Inferior parietal cortex (tissue), 1 donor: ENCODE measurements around the gene RPL10.

Experiments
- DNase-seq: peaks from one replicate; pipeline ENCODE4 v3.0.0-alpha.2; 2016; ENCODE audit errors: extremely low spot score

The RPL10 gene

DNA sequence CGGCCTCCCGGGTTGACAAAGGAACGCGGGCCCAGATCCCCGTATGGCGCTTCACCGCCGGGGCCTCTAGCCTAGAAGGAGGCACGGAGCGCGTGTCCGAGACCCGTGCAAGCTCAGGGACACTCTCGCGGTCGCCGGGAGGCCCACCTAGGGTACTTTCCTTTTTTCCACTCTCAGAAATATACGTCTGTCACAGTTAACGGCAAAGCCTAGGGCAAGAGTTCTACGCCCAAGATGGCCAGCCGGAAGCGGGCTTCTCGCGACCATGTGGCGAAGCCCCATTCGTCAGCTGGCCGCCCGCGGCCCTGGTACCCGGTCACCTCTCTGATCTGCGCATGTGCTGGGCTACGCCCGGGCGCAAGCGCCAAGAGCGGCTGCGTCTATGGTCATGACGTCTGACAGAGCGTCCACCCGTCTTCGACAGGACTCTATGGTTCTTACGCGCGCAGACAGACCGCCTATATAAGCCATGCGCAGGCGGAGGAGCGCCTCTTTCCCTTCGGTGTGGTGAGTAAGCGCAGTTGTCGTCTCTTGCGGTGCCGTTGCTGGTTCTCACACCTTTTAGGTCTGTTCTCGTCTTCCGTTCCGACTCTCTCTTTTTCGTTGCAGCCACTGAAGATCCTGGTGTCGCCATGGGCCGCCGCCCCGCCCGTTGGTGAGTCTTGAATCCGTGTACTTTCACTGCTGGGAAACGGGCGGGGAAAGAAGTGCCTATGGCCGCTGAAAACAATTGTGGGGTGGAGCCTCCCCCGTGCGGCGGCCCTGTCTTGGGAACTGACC is at the start of gene RPL10:
Gene RPL10 (plus strand): TSS at position 490 of the 780 bp plus-strand sequence. CDS start 143 bp downstream, at position 633.
- peak; percentile 95 for DNase-seq

DNA sequence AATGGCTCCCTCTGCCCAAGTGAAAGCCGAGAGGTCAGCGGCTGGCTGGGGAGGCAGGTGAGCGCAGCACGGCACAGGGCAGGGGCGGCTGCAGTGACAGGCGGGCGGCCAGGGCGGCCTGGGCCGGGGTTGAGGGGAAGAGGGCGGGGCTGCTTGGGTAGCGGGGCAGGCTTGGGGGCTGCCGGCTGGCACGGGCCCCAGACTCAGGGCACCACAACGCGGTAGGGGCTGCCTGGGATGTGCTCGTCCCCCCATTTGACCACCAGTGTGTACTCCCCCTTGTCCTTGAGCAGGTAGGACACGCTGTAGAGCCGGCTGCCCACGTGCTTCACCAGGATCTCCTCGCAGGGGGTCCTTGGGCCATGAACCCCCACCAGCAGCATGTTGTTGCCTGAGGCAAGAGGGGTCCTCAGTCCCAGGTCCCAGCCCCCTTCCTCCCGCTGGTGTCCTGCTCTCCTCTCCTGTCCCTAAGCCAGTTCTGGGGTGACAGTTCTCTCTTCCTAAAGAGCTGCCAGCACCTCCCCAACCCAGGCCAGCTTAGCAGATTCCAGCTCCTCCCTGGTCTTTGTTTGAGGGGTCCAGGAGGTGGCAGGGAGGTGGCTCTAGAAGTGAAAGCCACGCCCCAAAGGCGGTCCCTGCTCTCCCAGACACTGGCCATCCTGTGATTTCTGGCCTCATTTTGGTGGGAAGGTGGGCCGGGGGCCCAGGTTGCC is 49.4 kb upstream of the RPL10 start:
- no peak for DNase-seq

DNA sequence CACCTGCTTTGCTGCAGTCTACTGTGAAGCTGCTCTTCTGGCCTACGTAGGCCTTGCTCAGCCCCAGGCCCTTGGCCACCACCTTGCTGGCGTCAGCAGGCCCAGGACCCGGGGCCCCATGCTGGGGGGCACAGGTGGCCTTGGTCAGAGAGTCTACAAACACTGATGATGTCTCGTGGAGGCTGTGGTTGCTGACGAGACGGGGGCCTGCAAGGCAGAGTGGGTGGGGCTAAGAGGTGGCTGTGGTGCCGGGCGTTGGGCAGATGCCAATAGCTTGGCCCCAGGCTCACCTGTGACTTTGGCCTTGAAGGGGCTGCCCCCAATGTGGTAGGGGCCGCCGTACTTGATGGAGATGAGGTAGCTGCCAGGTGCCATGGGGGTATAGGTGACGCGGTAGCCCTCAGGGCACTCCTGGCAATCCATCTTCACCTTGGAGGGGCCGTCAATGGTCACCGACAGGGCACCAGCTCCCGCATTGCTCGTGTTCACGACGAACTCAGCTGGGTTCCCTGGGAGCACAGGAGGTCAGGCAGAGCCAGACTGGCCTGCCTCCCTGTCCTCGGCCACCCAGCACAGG is 48.7 kb upstream of the RPL10 start:
- no peak for DNase-seq

DNA sequence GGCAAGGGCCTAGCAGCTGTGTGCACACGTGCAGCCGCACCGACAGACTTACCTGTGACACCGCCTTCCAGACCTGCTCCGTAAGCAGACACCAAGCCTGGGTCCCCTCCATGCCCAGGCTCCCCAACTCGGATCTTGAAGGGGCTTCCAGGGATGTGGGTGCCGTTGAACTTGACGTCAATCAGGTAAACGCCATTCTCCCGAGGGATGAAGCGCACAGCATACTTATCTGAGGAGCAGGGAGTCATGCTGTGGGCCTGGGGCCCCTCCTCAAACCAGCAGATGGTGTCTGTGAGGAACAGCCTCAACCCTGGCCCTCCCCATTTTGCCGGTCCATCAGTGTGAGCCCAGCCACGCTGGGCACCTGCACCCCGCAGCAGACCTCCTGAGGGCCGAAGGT is 48.2 kb upstream of the RPL10 start:
- no peak for DNase-seq

DNA sequence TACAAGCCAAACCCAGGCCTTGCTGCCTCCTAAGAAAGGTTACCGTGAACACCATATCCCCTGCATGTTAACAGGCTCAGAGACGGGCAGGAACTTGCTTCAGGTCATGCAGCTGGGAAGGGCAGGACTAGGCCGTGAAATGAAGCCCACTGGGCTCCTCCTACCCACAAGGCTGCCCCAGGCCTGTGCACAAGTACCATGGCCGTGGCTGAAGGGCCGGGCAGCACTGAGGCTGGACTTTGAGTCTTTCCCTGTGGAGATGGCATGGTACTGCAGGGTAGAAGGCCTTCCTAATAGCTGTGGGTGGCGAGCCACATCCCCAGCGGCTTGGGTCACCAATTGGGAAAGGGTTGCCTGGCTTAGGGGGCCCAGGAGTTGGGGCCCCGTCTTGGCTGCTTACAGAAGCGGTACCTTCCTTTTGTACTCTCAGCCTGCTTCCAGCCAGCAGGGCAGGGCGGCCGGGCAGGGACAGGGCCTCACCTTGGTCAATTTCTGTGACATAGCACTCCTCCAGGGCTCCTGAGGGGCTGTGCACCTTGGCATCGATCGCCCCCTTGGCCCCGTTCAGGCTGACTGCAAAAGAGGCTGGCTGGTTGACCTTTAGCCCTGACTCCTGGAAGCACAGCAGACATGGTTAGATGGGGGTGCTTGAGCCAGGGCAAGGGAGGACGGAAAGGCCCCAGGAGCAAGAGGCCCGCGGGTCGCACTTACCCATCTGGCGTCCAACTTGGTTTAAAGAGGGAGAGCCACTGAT is 47.6 kb upstream of the RPL10 start:
- DNase-seq, result no peak

DNA sequence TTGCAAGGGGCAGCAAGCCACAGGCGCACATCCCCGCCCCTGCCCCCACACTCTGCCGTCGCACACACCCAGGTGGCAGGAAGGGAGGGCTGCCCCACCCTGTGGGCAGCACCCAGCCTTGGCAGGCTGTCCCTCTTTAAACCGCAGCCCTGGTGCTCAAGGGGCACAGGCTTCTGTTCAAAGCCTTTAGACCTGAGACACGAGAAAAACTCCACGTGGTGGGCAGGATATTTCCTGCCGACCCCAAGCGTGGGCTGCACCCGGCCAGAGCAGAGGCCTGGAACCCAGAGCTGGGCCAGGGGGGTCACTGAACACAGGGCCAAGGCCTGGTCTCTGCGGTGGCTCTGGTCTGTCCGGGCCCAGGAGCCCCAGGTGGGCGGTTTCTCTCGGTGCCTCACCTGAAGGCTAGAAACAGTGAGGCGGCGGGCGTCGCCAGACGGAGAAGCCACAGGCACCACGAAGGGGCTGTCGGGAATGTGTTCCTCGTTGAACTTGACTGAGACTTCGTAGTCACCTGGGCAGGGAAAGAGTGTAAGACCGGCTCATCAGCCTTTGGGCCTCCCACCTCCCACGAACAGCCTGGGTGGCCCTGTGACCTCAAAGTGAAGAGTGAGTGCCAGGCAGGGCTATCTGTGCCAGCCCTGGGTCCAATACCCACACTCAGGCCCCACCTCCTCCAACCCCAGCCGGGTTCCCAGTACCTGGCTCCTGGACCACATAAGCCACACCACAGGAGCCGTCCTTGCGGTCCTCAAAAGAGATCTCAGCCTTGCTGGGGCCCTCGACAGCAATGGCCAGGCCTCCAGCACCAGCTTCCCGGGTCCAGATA is 46.8 kb upstream of the RPL10 start:
- DNase-seq, result no peak

DNA sequence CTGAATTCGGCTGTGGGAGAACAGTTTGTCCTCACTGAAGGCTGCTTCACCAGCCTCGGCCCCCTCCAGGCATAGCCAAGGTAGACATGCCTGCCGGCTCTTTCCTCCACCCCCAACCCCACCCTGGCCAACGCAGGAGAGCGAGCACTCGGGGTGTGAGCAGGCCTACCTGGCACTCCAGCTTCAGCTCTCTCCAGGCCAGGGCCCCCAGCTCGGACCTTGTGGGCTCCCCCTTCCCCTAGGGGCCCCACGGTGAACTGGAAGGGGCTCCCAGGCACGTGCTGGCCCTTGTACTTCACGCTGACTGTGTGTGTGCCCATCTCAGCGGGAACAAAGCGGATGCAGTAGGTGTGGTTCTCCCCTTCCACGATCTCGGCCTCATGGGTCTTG is 46.2 kb upstream of the RPL10 start:
- DNase-seq, result no peak

DNA sequence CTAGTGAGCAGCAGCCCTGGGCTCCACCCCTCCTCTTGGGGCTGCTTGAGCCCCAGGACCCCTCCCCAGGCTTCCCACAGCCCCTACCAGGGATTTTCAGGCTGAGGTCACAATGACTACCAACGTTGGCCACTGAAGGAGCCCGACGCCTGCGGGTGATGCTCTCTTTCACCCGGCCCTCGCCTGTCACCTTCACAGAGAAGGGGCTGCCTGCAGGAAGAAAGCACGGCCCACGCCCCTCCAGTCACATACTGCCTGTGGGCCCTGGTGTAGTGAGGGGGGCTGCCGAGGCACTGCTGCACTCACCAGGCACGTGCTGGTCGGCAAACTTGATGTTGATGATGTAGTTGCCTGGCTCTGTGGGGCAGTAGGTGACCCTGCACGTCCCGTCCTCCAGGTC is 45.7 kb upstream of the RPL10 start:
- no peak for DNase-seq

DNA sequence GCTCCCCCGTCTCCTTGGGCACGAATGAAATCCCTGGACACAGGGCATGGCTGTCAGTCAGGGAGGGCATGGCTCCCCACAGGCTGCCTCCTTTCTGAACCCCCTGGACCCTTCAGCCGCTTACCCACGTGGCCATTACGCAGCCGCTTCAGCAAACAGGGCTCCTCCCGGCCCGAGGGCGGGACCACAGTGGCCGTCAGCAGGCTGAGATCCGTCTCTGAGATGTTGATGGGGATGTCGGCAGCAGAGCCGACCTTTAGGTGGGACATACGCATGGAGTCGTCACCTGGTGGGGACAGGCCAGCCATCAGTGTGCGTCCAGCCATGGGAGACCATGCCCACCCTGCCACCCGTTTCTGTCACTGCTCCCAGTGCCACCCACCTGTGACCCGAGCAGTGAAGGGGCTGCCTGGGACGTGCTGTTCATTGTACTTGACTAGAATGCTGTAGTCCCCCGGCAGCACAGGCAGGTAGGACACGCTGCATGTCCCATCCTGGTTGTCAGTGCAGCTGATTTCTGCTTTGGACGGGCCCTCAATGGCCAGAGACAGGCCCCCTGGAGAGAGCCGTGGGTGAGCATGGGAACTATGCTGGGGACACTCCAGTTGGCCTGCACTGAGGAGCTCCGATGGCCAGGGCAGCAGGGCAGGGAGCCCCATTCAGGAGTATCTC is 44.9 kb upstream of the RPL10 start:
- no peak for DNase-seq

DNA sequence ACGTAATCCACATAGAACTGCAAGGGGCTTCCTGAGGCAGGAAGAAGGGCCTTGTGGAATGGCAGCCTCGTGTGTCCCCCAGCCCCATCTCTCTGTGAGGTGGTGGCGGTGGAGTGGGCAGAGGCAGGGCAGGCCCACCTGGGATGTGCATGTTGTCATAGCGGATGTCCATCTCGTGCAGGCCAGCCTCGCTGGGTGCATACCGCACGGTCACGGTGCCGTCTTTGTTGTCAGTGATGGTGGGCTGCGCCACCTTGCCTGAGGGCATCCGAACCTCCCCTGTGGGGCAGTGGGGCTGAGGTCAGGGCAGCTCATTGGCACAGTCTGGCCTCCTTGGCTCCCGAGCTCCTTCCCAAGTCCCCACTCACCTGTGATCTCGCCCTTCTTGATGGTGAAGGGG is 44.2 kb upstream of the RPL10 start:
- no peak for DNase-seq

DNA sequence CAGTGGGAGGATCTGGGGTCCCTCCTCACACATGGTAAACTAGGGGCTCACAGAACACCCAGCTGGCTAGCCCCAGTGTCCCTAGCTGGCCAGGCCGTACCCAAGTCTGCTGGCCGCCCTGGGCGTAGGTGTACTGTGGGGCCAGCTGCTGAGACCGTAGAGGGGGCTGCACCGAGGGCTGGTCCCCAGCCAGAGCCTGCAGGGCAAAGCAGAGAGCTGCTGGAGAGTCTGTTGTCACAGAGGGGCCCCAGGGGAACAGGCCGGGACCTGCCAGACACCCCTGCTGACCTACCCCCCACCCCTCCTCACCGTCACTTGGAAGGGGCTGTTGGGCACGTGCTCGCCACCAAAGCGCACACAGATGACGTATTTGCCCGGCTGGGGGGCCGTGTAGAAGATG is 43.7 kb upstream of the RPL10 start:
- DNase-seq, result no peak

DNA sequence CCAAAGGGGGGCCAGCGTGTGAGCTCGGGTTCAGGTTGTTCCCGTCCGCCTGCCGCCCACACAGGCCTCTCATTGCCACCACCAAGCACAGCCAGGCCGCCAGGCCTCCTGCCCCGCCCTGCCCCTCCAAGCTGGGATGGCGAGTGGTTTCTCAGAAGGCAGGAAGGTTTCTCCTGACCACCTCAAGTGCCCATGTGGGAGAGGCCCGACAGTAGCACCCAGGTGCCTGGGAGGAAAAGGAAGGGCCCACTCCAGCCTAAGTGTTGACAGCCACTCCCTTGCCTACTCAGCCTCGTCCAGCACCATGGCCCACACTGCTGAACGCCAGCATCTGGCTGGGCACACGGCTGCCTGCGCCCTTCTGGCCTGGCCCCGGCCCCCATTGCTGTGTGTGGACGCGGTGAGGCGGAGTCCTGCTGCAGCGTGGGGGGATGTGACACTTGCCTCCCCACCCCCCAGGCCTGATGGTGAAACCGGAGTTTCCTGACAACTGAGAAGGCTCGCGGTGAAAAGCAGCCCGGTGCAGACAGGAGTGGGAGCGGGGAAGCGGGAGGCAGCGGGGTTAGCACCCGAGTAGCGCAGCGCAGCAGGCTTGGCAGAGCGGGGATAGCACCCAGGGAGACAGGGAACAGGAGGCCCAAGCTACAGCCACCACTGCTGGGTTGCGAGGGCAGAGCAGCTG is 42.9 kb upstream of the RPL10 start:
- DNase-seq, result no peak

DNA sequence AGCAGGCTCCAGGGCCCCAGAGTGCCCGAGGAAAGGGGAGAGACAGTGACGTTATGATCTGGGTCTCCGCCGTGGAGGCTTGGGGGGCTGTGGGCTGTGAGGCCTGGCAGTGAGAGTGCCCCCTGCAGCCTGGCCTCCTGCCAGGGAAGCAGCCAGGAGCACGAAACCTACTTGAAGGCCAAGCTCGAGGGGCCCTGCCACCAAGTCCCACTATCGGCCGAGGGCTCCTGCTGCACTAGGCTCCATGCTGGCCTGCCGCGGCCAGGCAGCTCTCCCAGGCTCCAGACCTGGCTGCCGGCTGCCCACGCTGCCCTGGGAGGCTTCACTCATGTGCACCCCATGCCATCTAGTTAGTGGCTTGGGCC is 42.4 kb upstream of the RPL10 start:
- no peak for DNase-seq

DNA sequence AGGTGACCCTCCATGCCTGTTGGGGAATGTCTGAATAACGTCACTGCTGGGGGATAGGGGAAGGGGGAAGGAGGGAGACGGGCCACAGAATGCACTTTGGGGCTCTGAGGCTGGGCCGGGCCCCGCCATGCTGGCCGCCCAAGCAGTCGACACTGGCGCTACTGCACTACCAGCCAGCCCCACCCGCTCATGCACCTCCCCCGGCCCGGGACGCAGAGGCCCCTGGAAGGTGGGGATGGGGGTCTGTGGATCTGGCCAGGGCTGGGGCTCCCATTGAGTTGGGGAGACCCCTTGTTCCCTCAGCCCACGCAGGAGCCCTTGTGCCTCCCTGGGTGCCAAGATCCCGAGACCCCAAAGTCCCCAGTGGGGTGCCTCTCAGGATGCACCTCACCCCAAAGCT is 41.6 kb upstream of the RPL10 start:
- no peak for DNase-seq

DNA sequence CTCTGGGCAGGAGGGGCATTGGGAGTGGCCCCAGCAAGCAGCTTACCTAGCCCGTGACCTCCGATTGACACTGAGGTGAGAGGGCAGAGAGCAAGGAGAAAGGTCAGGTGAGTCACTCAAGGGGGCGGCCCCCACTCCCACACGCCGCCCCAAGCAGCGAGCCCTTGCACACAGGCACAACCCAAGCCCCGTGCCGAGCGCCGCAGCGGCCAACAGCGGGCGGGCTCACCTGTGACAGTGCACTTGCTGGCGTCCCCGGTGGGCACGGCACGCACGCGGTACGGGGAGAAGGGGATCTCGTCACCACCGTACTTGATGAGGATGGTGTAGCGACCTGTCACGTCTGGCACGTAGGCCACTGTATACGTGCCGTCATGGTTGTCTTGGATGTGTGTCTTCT is 41.0 kb upstream of the RPL10 start:
- DNase-seq, result no peak

DNA sequence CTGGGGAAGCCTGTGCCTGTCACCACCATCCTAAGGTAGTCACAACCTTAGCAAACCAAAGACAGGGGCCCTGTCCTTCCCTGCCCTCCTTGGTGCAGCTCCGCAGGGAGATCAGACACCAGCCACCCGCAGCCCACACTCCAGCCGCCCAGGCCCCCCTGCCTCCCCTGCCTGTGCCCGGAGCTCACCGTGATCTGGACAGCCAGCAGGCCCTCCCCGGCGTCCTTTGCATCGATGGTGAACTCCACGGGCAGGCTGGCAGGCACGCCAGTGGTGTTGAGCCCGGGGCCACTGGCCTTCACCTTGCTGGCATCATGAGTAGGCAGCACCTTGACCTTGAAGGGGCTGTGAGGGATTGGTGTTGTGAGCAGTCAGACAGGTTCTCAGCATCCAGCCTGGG is 40.2 kb upstream of the RPL10 start:
- no peak for DNase-seq

DNA sequence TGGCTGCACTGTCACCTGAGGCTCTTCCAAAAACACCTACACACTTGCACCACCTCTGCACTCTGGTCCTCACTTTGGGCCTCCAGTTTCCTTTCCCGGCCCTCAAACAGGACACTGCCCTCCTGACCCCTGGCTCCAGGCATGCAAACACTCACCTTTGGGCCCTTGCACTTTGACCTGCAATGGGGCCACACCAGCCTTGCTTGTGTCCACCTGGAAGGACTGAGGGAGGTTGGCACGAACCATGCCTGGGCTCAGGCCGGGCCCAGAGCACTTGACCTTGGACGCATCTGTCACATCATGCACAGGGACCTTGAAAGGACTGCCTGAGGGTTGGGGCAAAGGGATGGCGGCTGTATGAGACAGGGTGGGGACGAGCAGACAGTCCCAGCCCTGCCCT is 39.3 kb upstream of the RPL10 start:
- no peak for DNase-seq

DNA sequence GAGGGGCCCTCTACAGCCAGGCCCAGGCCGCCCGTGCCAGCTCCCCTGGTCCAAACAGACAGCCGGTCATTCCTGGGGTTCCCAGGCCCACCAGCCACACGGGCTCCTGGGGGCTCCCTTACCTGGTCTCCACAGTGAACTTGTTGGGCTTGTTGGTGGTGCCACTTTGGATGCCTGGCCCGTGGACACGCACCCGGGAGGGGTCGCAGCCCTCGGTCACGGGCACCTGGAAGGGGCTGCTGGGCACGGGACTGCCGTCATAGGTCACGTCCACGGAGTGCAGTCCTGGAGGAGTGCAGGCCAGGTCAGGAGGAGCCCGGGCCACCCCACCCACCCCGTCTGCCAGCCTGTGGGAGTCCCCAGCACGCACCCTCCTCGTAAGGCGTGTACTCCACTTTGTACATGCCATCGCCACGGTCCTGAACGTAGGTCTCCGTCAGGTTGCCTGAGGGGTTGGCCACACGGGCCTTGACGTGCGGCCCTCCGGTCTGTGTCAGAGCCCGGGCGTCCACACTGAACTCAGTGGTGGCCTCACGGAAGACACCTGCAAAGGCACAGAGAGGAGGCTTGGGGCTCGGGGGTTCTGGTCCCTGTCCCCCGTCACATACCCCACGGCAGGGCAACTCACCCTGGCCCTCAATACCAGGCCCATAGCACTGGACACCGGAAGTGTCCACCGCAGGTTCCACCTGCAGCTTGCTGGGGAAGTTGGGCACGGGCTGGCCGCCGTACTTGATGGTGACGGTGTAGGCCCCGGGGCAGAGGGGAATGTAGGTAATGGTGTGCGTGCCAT is 38.6 kb upstream of the RPL10 start:
- DNase-seq, result no peak

DNA sequence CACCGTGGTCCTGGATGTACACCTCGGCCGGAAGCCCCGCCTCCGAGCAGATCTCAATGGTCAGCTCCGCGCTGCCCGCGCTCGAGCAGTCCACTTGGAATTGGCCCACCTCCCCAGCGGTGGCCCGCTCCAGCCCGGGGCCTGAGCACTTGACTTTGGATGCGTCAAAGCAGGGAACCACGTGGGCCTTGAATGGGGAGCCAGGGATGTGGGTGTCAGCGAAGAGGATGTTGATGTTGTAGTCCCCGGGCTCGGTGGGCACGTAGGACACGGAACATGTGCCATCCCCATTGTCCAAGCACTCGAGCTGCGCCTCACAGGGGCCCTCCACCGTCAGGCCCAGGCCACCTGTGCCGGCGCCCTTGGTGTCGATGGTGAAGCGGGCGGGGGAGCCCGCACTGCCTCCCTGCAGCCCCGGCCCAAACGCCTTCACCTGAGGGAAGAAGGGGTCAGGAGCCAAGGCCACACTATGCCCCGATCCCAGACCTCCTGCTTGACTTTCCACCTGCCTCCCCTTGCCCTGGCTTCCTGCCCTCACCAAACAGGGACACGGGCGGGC is 37.9 kb upstream of the RPL10 start:
- DNase-seq, result no peak
